ENCODE results near the gene SLC35F4.
"Not testable (repeated sequence)": the region's sequence is repeated elsewhere in the genome, so short reads cannot be mapped to it uniquely, and the experiment has no call there.

The SLC35F4 gene

GRCh38 chr14:57870686-57871457, 5.0 kb upstream of the SLC35F4 start:
- no peak for DNase-seq (ENCODE audit: low read depth)
- no peak overlapping the region for H3K4me3 ChIP-seq (ENCODE audit: control insufficient read depth, low read depth, low read length)
- TF ChIP-seq, protein P1, sequence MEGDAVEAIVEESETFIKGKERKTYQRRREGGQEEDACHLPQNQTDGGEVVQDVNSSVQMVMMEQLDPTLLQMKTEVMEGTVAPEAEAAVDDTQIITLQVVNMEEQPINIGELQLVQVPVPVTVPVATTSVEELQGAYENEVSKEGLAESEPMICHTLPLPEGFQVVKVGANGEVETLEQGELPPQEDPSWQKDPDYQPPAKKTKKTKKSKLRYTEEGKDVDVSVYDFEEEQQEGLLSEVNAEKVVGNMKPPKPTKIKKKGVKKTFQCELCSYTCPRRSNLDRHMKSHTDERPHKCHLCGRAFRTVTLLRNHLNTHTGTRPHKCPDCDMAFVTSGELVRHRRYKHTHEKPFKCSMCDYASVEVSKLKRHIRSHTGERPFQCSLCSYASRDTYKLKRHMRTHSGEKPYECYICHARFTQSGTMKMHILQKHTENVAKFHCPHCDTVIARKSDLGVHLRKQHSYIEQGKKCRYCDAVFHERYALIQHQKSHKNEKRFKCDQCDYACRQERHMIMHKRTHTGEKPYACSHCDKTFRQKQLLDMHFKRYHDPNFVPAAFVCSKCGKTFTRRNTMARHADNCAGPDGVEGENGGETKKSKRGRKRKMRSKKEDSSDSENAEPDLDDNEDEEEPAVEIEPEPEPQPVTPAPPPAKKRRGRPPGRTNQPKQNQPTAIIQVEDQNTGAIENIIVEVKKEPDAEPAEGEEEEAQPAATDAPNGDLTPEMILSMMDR (IDR thresholded peaks at IDR 0.05; ENCODE audit: control insufficient read depth, insufficient read depth, low read depth, low read length, missing control alignments) = no peak

- no peak for DNase-seq (ENCODE audit: low read depth)
- TF ChIP-seq, protein P1 (IDR thresholded peaks at IDR 0.05; ENCODE audit: control insufficient read depth, insufficient read depth, low read depth, low read length, missing control alignments) = no peak
Observed at GRCh38 chr14:57869617-57870016, 3.7 kb upstream of the SLC35F4 start.

GRCh38 chr14:57866199-57866705, 360 bp upstream of the SLC35F4 start:
- no peak overlapping the region for H3K4me3 ChIP-seq (ENCODE audit: control insufficient read depth, low read depth, low read length)
- DNase-seq (ENCODE audit: low read depth) = no peak
- TF ChIP-seq, protein P1 (IDR thresholded peaks at IDR 0.05; ENCODE audit: control insufficient read depth, insufficient read depth, low read depth, low read length, missing control alignments) = no peak

More at GRCh38 chr14:57869617-57870016, 3.7 kb upstream of the SLC35F4 start:
- H3K4me3 ChIP-seq (ENCODE audit: control insufficient read depth, low read depth, low read length) = no peak overlapping the region

- no peak for DNase-seq (ENCODE audit: low read depth)
- H3K4me3 ChIP-seq (ENCODE audit: control insufficient read depth, low read depth, low read length) = no peak overlapping the region
- TF ChIP-seq, protein P1 (IDR thresholded peaks at IDR 0.05; ENCODE audit: control insufficient read depth, insufficient read depth, low read depth, low read length, missing control alignments) = no peak
Observed at GRCh38 chr14:57865066-57865402, 858 bp downstream of the SLC35F4 start.

DNA sequence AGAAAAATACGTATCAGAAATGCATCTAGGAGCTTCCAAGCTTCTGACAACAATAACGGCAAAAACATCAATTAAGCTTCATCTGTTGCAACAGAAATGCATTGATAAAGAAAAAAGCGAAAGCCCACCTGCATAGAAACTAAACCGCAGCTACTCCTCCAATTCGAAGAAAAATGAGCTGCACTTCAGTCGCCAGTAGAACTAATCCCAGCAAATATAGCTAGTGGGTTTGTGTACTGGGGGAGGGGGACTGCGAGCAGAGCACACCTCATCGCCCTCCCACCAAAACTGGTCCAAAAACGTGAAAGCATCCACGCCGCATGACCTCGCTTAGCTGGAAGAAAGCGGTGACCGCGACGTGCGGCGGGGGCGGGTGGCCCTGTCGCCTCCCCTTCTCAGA, 1.2 kb downstream of the SLC35F4 start:
- TF ChIP-seq, protein P1 (IDR thresholded peaks at IDR 0.05; ENCODE audit: control insufficient read depth, insufficient read depth, low read depth, low read length, missing control alignments) = no peak
- no peak for DNase-seq (ENCODE audit: low read depth)
- H3K4me3 ChIP-seq (ENCODE audit: control insufficient read depth, low read depth, low read length) = no peak overlapping the region

GRCh38 chr14:57863471-57863870, 2.4 kb downstream of the SLC35F4 start:
- TF ChIP-seq, protein P1 (IDR thresholded peaks at IDR 0.05; ENCODE audit: control insufficient read depth, insufficient read depth, low read depth, low read length, missing control alignments) = no peak
- DNase-seq (ENCODE audit: low read depth) = no peak
- no peak overlapping the region for H3K4me3 ChIP-seq (ENCODE audit: control insufficient read depth, low read depth, low read length)

DNA sequence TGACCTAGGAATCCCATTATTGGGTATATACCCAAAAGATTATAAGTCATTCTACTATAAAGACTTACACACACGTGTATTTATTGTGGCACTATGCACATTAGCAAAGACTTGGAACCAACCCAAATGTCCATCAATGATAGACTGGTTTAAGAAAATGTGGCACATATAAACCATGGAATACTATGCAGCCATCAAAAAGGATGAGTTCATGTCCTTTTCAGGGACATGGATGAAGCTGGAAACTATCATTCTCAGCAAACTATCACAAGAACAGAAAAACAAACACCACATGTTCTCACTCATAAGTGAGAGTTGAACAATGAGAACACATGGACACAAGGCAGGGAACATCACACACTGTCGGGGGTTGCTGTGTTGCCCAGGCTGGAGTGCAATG, 10.2 kb downstream of the SLC35F4 start:
- not testable (repeated sequence) for H3K4me3 ChIP-seq (ENCODE audit: control insufficient read depth, low read depth, low read length); DNase-seq (ENCODE audit: low read depth)

Data from AG09309 (cell line).